ENCODE data around the gene ZNF436.

DNA sequence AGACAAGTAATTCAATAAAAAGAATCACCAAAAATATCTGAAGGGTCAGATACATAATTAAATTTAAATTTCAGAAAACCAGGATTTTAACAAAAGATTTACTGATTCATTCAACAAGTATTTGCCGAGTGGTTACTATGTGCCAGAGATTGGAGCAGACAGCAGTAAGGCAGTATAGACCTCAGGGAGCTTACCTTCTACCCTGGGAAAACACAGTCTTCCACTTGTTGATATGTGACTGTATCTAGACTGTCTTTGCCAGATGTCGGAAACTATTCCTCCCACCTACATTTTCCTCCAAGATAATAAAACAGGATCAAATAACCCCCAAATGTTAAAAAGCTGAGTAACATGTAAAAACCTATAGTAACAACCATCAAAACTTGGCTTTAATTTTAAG, 31.8 kb downstream of the ZNF436 start:
- TF ChIP-seq, protein P1, sequence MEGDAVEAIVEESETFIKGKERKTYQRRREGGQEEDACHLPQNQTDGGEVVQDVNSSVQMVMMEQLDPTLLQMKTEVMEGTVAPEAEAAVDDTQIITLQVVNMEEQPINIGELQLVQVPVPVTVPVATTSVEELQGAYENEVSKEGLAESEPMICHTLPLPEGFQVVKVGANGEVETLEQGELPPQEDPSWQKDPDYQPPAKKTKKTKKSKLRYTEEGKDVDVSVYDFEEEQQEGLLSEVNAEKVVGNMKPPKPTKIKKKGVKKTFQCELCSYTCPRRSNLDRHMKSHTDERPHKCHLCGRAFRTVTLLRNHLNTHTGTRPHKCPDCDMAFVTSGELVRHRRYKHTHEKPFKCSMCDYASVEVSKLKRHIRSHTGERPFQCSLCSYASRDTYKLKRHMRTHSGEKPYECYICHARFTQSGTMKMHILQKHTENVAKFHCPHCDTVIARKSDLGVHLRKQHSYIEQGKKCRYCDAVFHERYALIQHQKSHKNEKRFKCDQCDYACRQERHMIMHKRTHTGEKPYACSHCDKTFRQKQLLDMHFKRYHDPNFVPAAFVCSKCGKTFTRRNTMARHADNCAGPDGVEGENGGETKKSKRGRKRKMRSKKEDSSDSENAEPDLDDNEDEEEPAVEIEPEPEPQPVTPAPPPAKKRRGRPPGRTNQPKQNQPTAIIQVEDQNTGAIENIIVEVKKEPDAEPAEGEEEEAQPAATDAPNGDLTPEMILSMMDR (IDR thresholded peaks at IDR 0.05; ENCODE audit: insufficient read depth, low read length, poor library complexity, severe bottlenecking): no peak
- TF ChIP-seq EZH2phosphoT487 (conservative IDR thresholded peaks at IDR 0.05; ENCODE audit: low read length): no peak
